ENCODE data around the gene DCST1.

The DCST1 gene

GRCh38 chr1:155037851-155038441 lies 4.3 kb downstream of the DCST1 start:
- H3K4me3 ChIP-seq (replicated peaks; ENCODE audit: insufficient read depth, low read length) = no peak overlapping the region
- no peak overlapping the region for H3K27ac ChIP-seq (replicated peaks)
- no peaks in the 10 kb centered on the region for H3K27me3 ChIP-seq (ENCODE audit: insufficient read depth, poor library complexity, severe bottlenecking)
- no peak for DNase-seq (ENCODE audit: low read depth in 1 of 2, low spot score in 1 of 2)
- no peak for TF ChIP-seq POLR2AphosphoS5 (IDR thresholded peaks at IDR 0.05; ENCODE audit: low read depth)
- no peak for TF ChIP-seq CTCF (IDR thresholded peaks at IDR 0.05; ENCODE audit: insufficient read depth, low read length)
- TF ChIP-seq GABPA (IDR thresholded peaks at IDR 0.05; ENCODE audit: low read depth) = no peak

- H3K27me3 ChIP-seq (ENCODE audit: insufficient read depth, poor library complexity, severe bottlenecking) = no peaks in the 10 kb centered on the region
- TF ChIP-seq CTCF (IDR thresholded peaks at IDR 0.05; ENCODE audit: insufficient read depth, low read length) = no peak
- no peak for TF ChIP-seq REST (IDR thresholded peaks at IDR 0.05; ENCODE audit: insufficient replicate concordance, low read depth)
- no peak for TF ChIP-seq GABPA (IDR thresholded peaks at IDR 0.05; ENCODE audit: low read depth)
- no peak for TF ChIP-seq SPI1 (IDR thresholded peaks at IDR 0.05; ENCODE audit: borderline replicate concordance, low read depth)
- TF ChIP-seq POLR2AphosphoS5 (IDR thresholded peaks at IDR 0.05; ENCODE audit: low read depth) = no peak
- H3K27ac ChIP-seq (replicated peaks) = no peak overlapping the region
- no peak for DNase-seq (ENCODE audit: low read depth in 1 of 2, low spot score in 1 of 2)
- no peak overlapping the region for H3K4me3 ChIP-seq (replicated peaks; ENCODE audit: insufficient read depth, low read length)
These were observed 5.1 kb downstream of the DCST1 start for GRCh38 chr1:155038602-155039307.

GRCh38 chr1:155039308-155039669 lies 5.7 kb downstream of the DCST1 start:
- no peak overlapping the region for H3K27ac ChIP-seq (replicated peaks)
- TF ChIP-seq POLR2AphosphoS5 (IDR thresholded peaks at IDR 0.05; ENCODE audit: low read depth) (no peak), REST (IDR thresholded peaks at IDR 0.05; ENCODE audit: insufficient replicate concordance, low read depth) (no peak), GABPA (IDR thresholded peaks at IDR 0.05; ENCODE audit: low read depth) (no peak), SPI1 (IDR thresholded peaks at IDR 0.05; ENCODE audit: borderline replicate concordance, low read depth) (no peak), CTCF (IDR thresholded peaks at IDR 0.05; ENCODE audit: insufficient read depth, low read length) (no peak)
- no peak for DNase-seq (ENCODE audit: low read depth in 1 of 2, low spot score in 1 of 2)
- H3K27me3 ChIP-seq (ENCODE audit: insufficient read depth, poor library complexity, severe bottlenecking) = no peaks in the 10 kb centered on the region
- no peak overlapping the region for H3K4me3 ChIP-seq (replicated peaks; ENCODE audit: insufficient read depth, low read length)
